Colonic mucosa (tissue), 4 donors: ENCODE data around the gene PCNX2. TPM values are rescaled to one million over a fixed set of nuclear protein-coding genes. Genes with fewer than 3 reads are reported as not detected.

Experiments
- DNase-seq: peaks from one replicate; pipeline ENCODE4 v3.0.0-alpha.2; 2020
- H3K27ac ChIP-seq: fragments of 200-600 bp; one replicate; pipeline ENCODE4 v1.8.0; 2021
- H3K27me3 ChIP-seq: fragments of 200-600 bp; one replicate; pipeline ENCODE4 v1.8.0; 2021
- H3K36me3 ChIP-seq: fragments of 200-600 bp; one replicate; pipeline ENCODE4 v1.8.0; 2021
- H3K4me1 ChIP-seq: fragments of 200-600 bp; one replicate; pipeline ENCODE4 v1.8.0; 2021; ENCODE audit warnings: mild to moderate bottlenecking
- H3K4me3 ChIP-seq: fragments of 200-600 bp; one replicate; pipeline ENCODE4 v1.8.0; 2021
- H3K9ac ChIP-seq, 2 donors: one replicate each; pipeline ENCODE4 v1.7.0; 2013; ENCODE audit warnings: control low read depth in 2 of 2, low read depth in 2 of 2, low read length in 2 of 2
- H3K9me3 ChIP-seq: fragments of 200-600 bp; one replicate; pipeline ENCODE4 v1.8.0; 2021
- CTCF ChIP-seq: fragments of 200-600 bp; IDR thresholded peaks from one replicate; pipeline ENCODE4 v1.8.0; 2022; ENCODE audit warnings: antibody characterized with exemption, mild to moderate bottlenecking
- intact Hi-C: fragments of 100-400 bp; cut with DNase I; formaldehyde crosslinking; loops from one replicate; pipeline ENCODE4 v1.14.1; 2022
- total RNA-seq, 2 donors: library from RNA; stranded (reverse); fragmentation: NEBNext Ultra II Directional in 1 of 2; extraction: Animal tissue kit (Norgen Biotek cat#: 25700) in 1 of 2; gene quantifications; one replicate each; pipeline ENCODE4 v1.2.1, GENCODE V29; 2021
- donor health status: healthy.
- donor health status: DM: no; HTN: no; CAD: no.
- donor health status: DM: no; HTN: no; CAD: no.

PCNX2 gene
- total RNA-seq, 2 donors from 2014 or later = 5.4 to 6.7 TPM

- DNase-seq = no peak
- Histone ChIP-seq H3K27me3 (no peaks in the 10 kb centered on the region), H3K9me3 (no peaks in the 10 kb centered on the region), H3K36me3 (no peaks in the 10 kb centered on the region), H3K9ac (no peak overlapping the region), H3K27ac (no peak overlapping the region), H3K4me3 (no peak overlapping the region), H3K4me1 (no peaks in the 10 kb centered on the region)
- intact Hi-C loops = loop anchor here (10.0 kb wide), 2 partner anchors 213 to 1373 kb away; no protein-coding TSS in a partner anchor
- TF ChIP-seq CTCF = no peak
Measured at GRCh38 chr1:233237647-233238046, 57.9 kb downstream of the PCNX2 start.

- intact Hi-C loops = loop anchor here (10.0 kb wide), 2 partner anchors 209 to 1369 kb away; no protein-coding TSS in a partner anchor
- Histone ChIP-seq H3K4me1 (no peaks in the 10 kb centered on the region), H3K9me3 (no peaks in the 10 kb centered on the region), H3K36me3 (no peaks in the 10 kb centered on the region), H3K4me3 (no peak overlapping the region), H3K9ac (no peak overlapping the region), H3K27ac (no peak overlapping the region), H3K27me3 (no peaks in the 10 kb centered on the region)
- no peak for TF ChIP-seq CTCF
- no peak for DNase-seq
Measured at GRCh38 chr1:233233508-233234040, 62.0 kb downstream of the PCNX2 start.

DNA sequence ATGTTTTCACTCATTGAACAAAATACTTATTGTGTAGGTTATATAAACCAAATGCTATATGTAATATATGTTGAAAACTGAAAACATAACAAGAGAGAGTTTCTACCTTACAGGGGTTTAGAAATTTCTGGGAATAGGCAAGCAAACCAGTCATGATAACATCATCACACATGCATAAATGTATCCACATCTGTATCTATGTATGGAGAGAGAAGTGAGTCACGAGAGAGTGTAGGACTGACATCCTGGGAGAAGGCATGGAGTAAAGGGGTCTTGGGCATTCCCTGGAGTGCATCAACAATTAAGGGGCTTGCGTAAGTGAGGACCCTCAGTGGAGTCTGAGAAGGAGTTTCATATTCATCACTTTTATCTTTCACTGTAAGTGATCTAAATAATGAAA, 65.5 kb downstream of the PCNX2 start:
- no peaks in the 10 kb centered on the region for H3K27me3 ChIP-seq
- H3K27ac ChIP-seq = no peak overlapping the region
- intact Hi-C loops = loop anchor here (10.0 kb wide), 2 partner anchors 205 to 1365 kb away; no protein-coding TSS in a partner anchor
- TF ChIP-seq CTCF = no peak
- no peaks in the 10 kb centered on the region for H3K4me1 ChIP-seq
- H3K36me3 ChIP-seq = no peaks in the 10 kb centered on the region
- no peak overlapping the region for H3K9ac ChIP-seq
- DNase-seq = no peak
- H3K9me3 ChIP-seq = no peaks in the 10 kb centered on the region
- H3K4me3 ChIP-seq = no peak overlapping the region

DNA sequence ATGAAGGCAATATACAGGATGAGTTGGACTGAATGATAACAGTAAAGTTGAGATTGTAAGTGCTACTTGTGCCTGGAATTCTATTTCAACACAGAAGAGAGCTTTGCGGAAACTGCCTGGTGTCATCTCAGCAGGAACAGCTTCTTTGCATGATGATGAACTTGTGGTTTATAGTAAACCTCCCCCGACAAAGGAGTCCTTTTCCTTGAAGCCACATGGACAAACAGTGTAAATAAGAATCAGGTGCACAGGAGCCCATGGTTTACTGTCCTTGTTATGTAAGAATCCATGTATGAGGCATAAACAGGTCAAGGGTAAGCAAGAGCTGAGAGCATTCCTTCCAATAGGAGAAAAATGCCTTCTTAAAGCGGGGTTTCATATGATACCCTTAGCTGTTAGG, 66.2 kb downstream of the PCNX2 start:
- no peaks in the 10 kb centered on the region for H3K9me3 ChIP-seq
- no peaks in the 10 kb centered on the region for H3K27me3 ChIP-seq
- H3K4me3 ChIP-seq = no peak overlapping the region
- no peak for DNase-seq
- no peak overlapping the region for H3K27ac ChIP-seq
- no peaks in the 10 kb centered on the region for H3K4me1 ChIP-seq
- intact Hi-C loops = no loop called here
- no peak overlapping the region for H3K9ac ChIP-seq
- H3K36me3 ChIP-seq = no peaks in the 10 kb centered on the region
- TF ChIP-seq CTCF = no peak

- Histone ChIP-seq H3K9ac (no peak overlapping the region), H3K4me1 (no peaks in the 10 kb centered on the region), H3K27me3 (no peaks in the 10 kb centered on the region), H3K27ac (no peak overlapping the region), H3K36me3 (no peaks in the 10 kb centered on the region), H3K9me3 (no peaks in the 10 kb centered on the region), H3K4me3 (no peak overlapping the region)
- intact Hi-C loops = no loop called here
- no peak for DNase-seq
- no peak for TF ChIP-seq CTCF
Measured at GRCh38 chr1:233227930-233228465, 67.5 kb downstream of the PCNX2 start.
